SU-DHL-6 (cell line): ENCODE results near the gene STRN.

ENCODE experiments used
- H2AFZ ChIP-seq: fragments of 200-600 bp; sonication (generic); 2 replicates; pipeline ENCODE4 v1.6.1; 2014; ENCODE audit warnings: low read depth, mild to moderate bottlenecking, moderate library complexity, mixed read lengths, antibody characterized with exemption, low read length; ENCODE audit not compliant: severe bottlenecking
- H3F3A ChIP-seq: fragments of 200-600 bp; shearing (Covaris generic); 2 replicates; pipeline ENCODE4 v1.6.0; 2016; ENCODE audit warnings: antibody characterized with exemption, mild to moderate bottlenecking; ENCODE audit not compliant: insufficient read depth
- H3K27ac ChIP-seq: fragments of 200-600 bp; sonication (generic); 2 replicates; pipeline ENCODE4 v1.5.1; 2016; ENCODE audit warnings: low read depth, mild to moderate bottlenecking, low read length, moderate library complexity, mixed read lengths
- H3K27me3 ChIP-seq: fragments of 200-600 bp; sonication (generic), shearing (Covaris generic); 2 replicates; pipeline ENCODE4 v1.6.0; 2014; ENCODE audit warnings: mild to moderate bottlenecking, low read length
- H3K36me3 ChIP-seq: fragments of 200-600 bp; sonication (generic); 2 replicates; pipeline ENCODE4 v1.6.1; 2014; ENCODE audit warnings: mild to moderate bottlenecking, low read length, mixed read lengths
- H3K4me2 ChIP-seq: fragments of 300-600, 200-600 bp; shearing (Covaris generic), sonication (generic); 2 replicates; pipeline ENCODE4 v1.6.0; 2014; ENCODE audit warnings: low read length, low read depth, mild to moderate bottlenecking; ENCODE audit not compliant: poor library complexity, severe bottlenecking
- H3K4me3 ChIP-seq: fragments of 200-600 bp; sonication (generic); 2 replicates; pipeline ENCODE4 v1.5.1; 2014; ENCODE audit warnings: antibody characterized with exemption, low read length, mild to moderate bottlenecking, mixed read lengths; ENCODE audit not compliant: insufficient read depth, poor library complexity, severe bottlenecking
- H3K79me2 ChIP-seq: fragments of 200-600 bp; sonication (generic); 2 replicates; pipeline ENCODE4 v1.6.1; 2014; ENCODE audit warnings: mild to moderate bottlenecking, low read length, moderate library complexity; ENCODE audit not compliant: insufficient read depth
- H3K9ac ChIP-seq: fragments of 200-600 bp; sonication (generic); 2 replicates; pipeline ENCODE4 v1.7.0; 2014; ENCODE audit warnings: mild to moderate bottlenecking, low read length
- H3K9me2 ChIP-seq: fragments of 200-600 bp; sonication (generic); replicated peaks from 2 replicates; pipeline ENCODE4 v1.6.1; 2014; ENCODE audit warnings: low read length; ENCODE audit not compliant: insufficient read depth
- H3K9me3 ChIP-seq: fragments of 200-600 bp; sonication (generic); 2 replicates; pipeline ENCODE4 v1.6.1; 2014; ENCODE audit warnings: low read length, mixed read lengths; ENCODE audit not compliant: insufficient read depth
- H4K20me1 ChIP-seq: fragments of 200-600 bp; sonication (generic); 2 replicates; pipeline ENCODE4 v1.6.1; 2014; ENCODE audit warnings: low read depth, mild to moderate bottlenecking, antibody characterized with exemption, low read length, moderate library complexity, mixed read lengths
- EZH2phosphoT487 ChIP-seq: fragments of 200-600 bp; sonication (generic), shearing (Covaris generic); conservative IDR thresholded peaks from 2 replicates; pipeline ENCODE4 v1.6.1; 2018; ENCODE audit warnings: mild to moderate bottlenecking, antibody characterized with exemption, low read length, moderate library complexity, mixed read lengths
- TF ChIP-seq, protein P1 (sequence below): fragments of 200-600 bp; sonication (generic); IDR thresholded peaks from one replicate; pipeline ENCODE4 v1.5.1; 2017; ENCODE audit warnings: antibody characterized with exemption, mild to moderate bottlenecking, low read length, moderate library complexity; ENCODE audit not compliant: insufficient read depth, poor library complexity, severe bottlenecking

STRN gene

DNA sequence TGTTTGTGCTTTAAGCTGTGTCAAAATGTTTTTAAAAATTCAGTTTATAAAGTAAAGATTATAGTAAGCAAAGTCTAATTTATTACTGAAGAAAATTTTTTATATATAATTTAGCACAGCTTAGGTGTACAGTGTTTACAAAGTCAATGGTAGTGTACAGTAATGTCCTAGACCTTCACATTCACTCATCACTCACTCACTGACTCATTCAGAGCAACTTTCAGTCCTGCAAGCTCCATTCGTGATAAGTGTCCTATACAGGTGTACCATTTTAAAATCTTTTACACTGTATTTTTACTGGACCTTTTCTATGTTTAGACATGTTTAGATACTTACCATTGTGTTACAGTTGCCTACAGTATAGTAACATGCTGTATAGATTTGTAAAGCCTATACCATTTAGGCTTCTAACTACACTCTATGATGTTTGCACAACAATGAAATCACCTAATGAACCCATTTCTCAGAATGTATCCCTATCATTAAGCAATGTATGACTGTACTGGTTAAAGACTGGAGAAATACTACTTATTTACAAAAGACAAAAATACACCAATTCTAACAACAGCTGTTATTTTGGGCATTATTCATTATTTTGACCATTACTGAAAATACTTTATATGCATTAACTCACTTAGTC, 95.1 kb downstream of the STRN start:
- Histone ChIP-seq H3K4me3 (no peak overlapping the region), H3K9ac (no peak overlapping the region)
- TF ChIP-seq EZH2phosphoT487, result no peak
- TF ChIP-seq, protein P1, sequence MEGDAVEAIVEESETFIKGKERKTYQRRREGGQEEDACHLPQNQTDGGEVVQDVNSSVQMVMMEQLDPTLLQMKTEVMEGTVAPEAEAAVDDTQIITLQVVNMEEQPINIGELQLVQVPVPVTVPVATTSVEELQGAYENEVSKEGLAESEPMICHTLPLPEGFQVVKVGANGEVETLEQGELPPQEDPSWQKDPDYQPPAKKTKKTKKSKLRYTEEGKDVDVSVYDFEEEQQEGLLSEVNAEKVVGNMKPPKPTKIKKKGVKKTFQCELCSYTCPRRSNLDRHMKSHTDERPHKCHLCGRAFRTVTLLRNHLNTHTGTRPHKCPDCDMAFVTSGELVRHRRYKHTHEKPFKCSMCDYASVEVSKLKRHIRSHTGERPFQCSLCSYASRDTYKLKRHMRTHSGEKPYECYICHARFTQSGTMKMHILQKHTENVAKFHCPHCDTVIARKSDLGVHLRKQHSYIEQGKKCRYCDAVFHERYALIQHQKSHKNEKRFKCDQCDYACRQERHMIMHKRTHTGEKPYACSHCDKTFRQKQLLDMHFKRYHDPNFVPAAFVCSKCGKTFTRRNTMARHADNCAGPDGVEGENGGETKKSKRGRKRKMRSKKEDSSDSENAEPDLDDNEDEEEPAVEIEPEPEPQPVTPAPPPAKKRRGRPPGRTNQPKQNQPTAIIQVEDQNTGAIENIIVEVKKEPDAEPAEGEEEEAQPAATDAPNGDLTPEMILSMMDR, result no peak

DNA sequence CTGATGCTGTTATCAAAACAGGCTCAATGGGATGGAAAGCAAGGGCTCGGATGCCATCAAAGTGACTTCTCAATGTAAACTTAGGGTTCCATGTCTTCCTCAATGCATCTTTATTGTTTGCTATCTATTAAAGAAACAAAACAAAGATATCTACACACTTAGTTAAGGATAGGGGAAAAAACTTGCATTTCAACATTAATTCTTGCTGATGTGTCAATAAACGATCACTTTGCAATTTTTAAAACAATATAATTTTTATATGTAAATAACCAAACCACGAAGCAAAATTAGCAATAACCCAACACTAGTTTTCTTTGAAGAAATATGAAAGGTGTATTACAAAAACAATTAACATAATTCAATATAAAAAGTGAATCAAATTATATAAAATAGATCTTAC, 96.7 kb downstream of the STRN start:
- Histone ChIP-seq H3K27ac (no peak overlapping the region), H3K36me3 (peaks cover 25% of the 10 kb centered on the region), H3K9ac (no peak overlapping the region), H3K9me2 (no peaks in the 10 kb centered on the region), H3K79me2 (no peaks in the 10 kb centered on the region), H2AFZ (no peak overlapping the region), H4K20me1 (no peaks in the 10 kb centered on the region), H3K4me3 (no peak overlapping the region), H3K4me2 (no peak overlapping the region), H3F3A (no peaks in the 10 kb centered on the region), H3K27me3 (no peaks in the 10 kb centered on the region), H3K9me3 (no peaks in the 10 kb centered on the region)
- no peak for TF ChIP-seq EZH2phosphoT487
- TF ChIP-seq, protein P1, result no peak

More for the DNA sequence above, 95.1 kb downstream of the STRN start:
- no peak overlapping the region for H3K4me2 ChIP-seq
- H3K27me3 ChIP-seq, result no peaks in the 10 kb centered on the region
- no peak overlapping the region for H3K27ac ChIP-seq
- H4K20me1 ChIP-seq, result no peaks in the 10 kb centered on the region
- H3K36me3 ChIP-seq, result peaks cover 26% of the 10 kb centered on the region
- H3K9me2 ChIP-seq, result no peaks in the 10 kb centered on the region
- H3K79me2 ChIP-seq, result no peaks in the 10 kb centered on the region
- no peaks in the 10 kb centered on the region for H3F3A ChIP-seq
- no peaks in the 10 kb centered on the region for H3K9me3 ChIP-seq
- H2AFZ ChIP-seq, result no peak overlapping the region

DNA sequence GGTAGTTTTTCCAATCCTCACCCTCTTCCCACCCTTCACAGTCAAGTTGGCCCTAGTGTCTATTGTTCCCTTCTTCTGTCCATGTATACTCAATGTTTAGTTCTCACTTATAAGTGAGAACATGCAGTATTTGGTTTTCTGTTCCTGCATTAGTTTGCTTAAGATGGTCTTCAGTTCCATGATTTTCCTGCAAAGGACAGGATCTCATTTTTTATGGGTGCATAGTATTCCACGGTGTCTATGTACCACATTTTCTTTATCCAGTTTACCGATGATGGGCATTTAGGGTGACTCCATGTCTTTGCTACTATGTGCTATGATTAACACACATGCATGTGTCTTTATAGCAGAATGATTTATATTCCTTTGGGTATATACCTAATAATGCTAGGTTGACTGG, 104.4 kb downstream of the STRN start:
- Histone ChIP-seq H3K27me3 (no peaks in the 10 kb centered on the region), H3K36me3 (peaks cover 8% of the 10 kb centered on the region; the same call in 1 of the 2 replicates), H3K27ac (no peak overlapping the region), H3K9ac (no peak overlapping the region), H3F3A (no peaks in the 10 kb centered on the region), H3K4me3 (no peak overlapping the region), H3K4me2 (no peak overlapping the region), H3K9me3 (no peaks in the 10 kb centered on the region), H3K9me2 (no peaks in the 10 kb centered on the region), H3K79me2 (no peaks in the 10 kb centered on the region), H2AFZ (no peak overlapping the region), H4K20me1 (no peaks in the 10 kb centered on the region)
- TF ChIP-seq, protein P1, result no peak
- no peak for TF ChIP-seq EZH2phosphoT487
